PC-3 (cell line): Measurements from ENCODE around the gene ARHGAP25. TPM values are rescaled to one million over a fixed set of nuclear protein-coding genes. Genes with fewer than 3 reads are reported as not detected.

Source experiments
- ATAC-seq: fragments of 200-7000 bp; cut with Tn5 transposase; 2 replicates; pipeline ENCODE4 v1.9.1; 2020; ENCODE audit warnings: mild to moderate bottlenecking, moderate library complexity
- BruUV-seq: library from RNA; stranded (reverse); fragments of 400-500 nt; replicated peaks from 2 replicates; lab custom pipeline; 2021; lab: Mats Ljungman, UMichigan
- CTCF ChIA-PET: fragments of 300-600 bp; sonication (Branson Sonifier 250); formaldehyde crosslinking; loops from one replicate; lab custom pipeline; 2022; ENCODE audit warnings: antibody characterized with exemption; lab: Charles Lee
- POLR2A ChIA-PET: fragments of 300-600 bp; sonication (Branson Sonifier 250); formaldehyde crosslinking; loops from one replicate; lab custom pipeline; 2022; ENCODE audit warnings: antibody characterized with exemption; ENCODE audit not compliant: unreplicated experiment; lab: Charles Lee
- DNase-seq: peaks from one replicate; pipeline ENCODE4 v3.0.0-alpha.2; 2015
- H2AFZ ChIP-seq: fragments of 300-600 bp; sonication (generic); 2 replicates; pipeline ENCODE4 v1.6.0; 2016; ENCODE audit warnings: antibody characterized with exemption, low read length
- H3F3A ChIP-seq: fragments of 300-600 bp; sonication (generic); one replicate; pipeline ENCODE4 v1.6.0; 2017; ENCODE audit warnings: antibody characterized with exemption, low read length, control low read depth, mild to moderate bottlenecking; ENCODE audit not compliant: unreplicated experiment
- H3K27ac ChIP-seq: fragments of 300-600 bp; sonication (generic); 2 replicates; pipeline ENCODE4 v1.5.1; 2016; ENCODE audit warnings: mild to moderate bottlenecking, low read length
- H3K27me3 ChIP-seq: fragments of 300-600 bp; sonication (generic); 2 replicates; pipeline ENCODE4 v1.6.1; 2016; ENCODE audit warnings: low read length, mixed read lengths
- H3K36me3 ChIP-seq: fragments of 300-600 bp; sonication (generic); 2 replicates; pipeline ENCODE4 v1.6.1; 2016; ENCODE audit warnings: low read depth, mixed run types, low read length, mixed read lengths
- H3K4me1 ChIP-seq: fragments of 300-600 bp; sonication (generic); 2 replicates; pipeline ENCODE4 v1.5.1; 2016; ENCODE audit warnings: low read length; ENCODE audit not compliant: insufficient read depth
- H3K4me2 ChIP-seq: fragments of 300-600 bp; sonication (generic); 2 replicates; pipeline ENCODE4 v1.6.0; 2016; ENCODE audit warnings: low read length
- H3K4me3 ChIP-seq: fragments of 300-600 bp; sonication (generic); 2 replicates; pipeline ENCODE4 v1.5.1; 2016; ENCODE audit warnings: mild to moderate bottlenecking, low read length, mixed read lengths
- H3K79me2 ChIP-seq: fragments of 300-600 bp; sonication (generic); 2 replicates; pipeline ENCODE4 v1.6.1; 2017; ENCODE audit warnings: low read length, mixed read lengths
- H3K9ac ChIP-seq: fragments of 300-600 bp; sonication (generic); 2 replicates; pipeline ENCODE4 v1.6.0; 2016; ENCODE audit warnings: mild to moderate bottlenecking, low read length
- H3K9me2 ChIP-seq: fragments of 300-600 bp; sonication (generic); replicated peaks from 2 replicates; pipeline ENCODE4 v1.6.1; 2016; ENCODE audit warnings: mixed run types, low read length, mixed read lengths
- H3K9me3 ChIP-seq: fragments of 300-600 bp; sonication (generic); 2 replicates; pipeline ENCODE4 v1.6.1; 2016; ENCODE audit warnings: low read length, mixed read lengths
- H4K20me1 ChIP-seq: fragments of 300-600 bp; sonication (generic); 2 replicates; pipeline ENCODE4 v1.6.1; 2016; ENCODE audit warnings: low read length, mixed read lengths
- CTCF ChIP-seq: fragments of 300-600 bp; sonication (generic); conservative IDR thresholded peaks from 2 replicates; pipeline ENCODE4 v1.5.1; 2017; ENCODE audit warnings: antibody characterized with exemption, low read depth, mild to moderate bottlenecking, low read length
- EZH2 ChIP-seq: fragments of 300-600 bp; sonication (generic); IDR thresholded peaks from one replicate; pipeline ENCODE4 v1.6.1; 2017; ENCODE audit warnings: antibody characterized with exemption, mild to moderate bottlenecking, low read length; ENCODE audit not compliant: unreplicated experiment
- EZH2phosphoT487 ChIP-seq: fragments of 300-600 bp; sonication (generic); IDR thresholded peaks from 2 replicates; pipeline ENCODE4 v1.6.1; 2018; ENCODE audit warnings: mild to moderate bottlenecking, antibody characterized with exemption, low read length, borderline replicate concordance
- intact Hi-C: fragments of 100-400 bp; cut with micrococcal nuclease; formaldehyde crosslinking; loops from 2 replicates; pipeline ENCODE4 v1.9.0; 2023
- total RNA-seq: library from RNA; depleted of rRNA; stranded (reverse); fragments of >200 nt; gene quantifications from 2 replicates; pipeline ENCODE4 v1.2.3, GENCODE V29; 2014

ARHGAP25 gene
- total RNA-seq, 1 experiment from 2014 or later = not detected

DNA sequence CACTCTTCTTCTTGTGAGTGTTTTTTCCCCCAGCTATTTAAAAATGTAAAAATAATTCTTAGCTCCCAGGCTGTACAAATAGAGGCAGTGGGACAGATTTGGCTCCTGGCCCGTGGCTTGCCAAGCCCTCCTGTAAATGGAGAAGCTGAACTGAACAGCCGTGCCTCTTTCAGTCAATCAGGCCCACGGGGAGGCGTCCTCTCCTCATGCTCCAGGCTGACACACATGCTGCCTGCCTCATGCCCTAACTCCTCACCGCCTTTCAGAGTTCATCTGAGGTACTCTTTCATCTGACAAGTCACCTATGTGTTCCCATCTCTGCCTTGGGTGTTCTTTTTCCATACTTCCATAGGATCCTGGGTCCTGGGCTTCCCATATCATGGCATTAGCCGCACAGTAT is 77.6 kb downstream of the ARHGAP25 start:
- BruUV-seq = no TSS peak
- intact Hi-C loops = no loop called here

DNA sequence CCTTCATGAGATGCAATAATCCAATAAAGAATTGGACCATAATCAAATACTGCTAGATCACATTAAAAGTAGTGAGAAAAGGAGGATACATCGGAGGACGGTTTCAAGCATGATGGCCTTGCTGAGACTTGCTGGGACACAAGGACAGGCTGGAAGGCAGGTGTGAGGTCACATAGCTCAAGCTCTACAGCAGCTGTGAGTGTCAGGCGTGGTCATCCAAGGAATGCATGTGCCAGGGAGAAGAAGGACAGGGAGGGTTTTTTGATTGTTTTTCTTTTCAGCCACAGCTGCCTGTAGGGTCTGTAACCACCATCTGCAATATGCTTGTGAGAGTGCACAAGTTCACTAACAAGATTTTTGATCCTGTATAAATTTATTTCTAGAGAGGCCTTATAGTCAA is 79.0 kb downstream of the ARHGAP25 start:
- intact Hi-C loops = no loop called here
- H3K27ac ChIP-seq = no peak overlapping the region
- H4K20me1 ChIP-seq = no peaks in the 10 kb centered on the region
- CTCF ChIA-PET = no interaction called here
- H3K9me3 ChIP-seq = no peaks in the 10 kb centered on the region
- H2AFZ ChIP-seq = no peak overlapping the region
- H3K79me2 ChIP-seq = no peaks in the 10 kb centered on the region
- no peaks in the 10 kb centered on the region for H3F3A ChIP-seq
- H3K9ac ChIP-seq = no peak overlapping the region
- H3K9me2 ChIP-seq = no peaks in the 10 kb centered on the region
- TF ChIP-seq EZH2phosphoT487 (no peak), CTCF (no peak)
- DNase-seq (no peak), ATAC-seq (no peak)
- no peaks in the 10 kb centered on the region for H3K27me3 ChIP-seq
- H3K4me3 ChIP-seq = no peak overlapping the region
- no peak overlapping the region for H3K4me2 ChIP-seq
- H3K4me1 ChIP-seq = 0 out of 2 replicates have a peak, but pooled peaks cover 3% of the 10 kb centered on the region
- POLR2A ChIA-PET = no interaction called here
- BruUV-seq = no TSS peak
- no peaks in the 10 kb centered on the region for H3K36me3 ChIP-seq

More for the DNA sequence above, 77.6 kb downstream of the ARHGAP25 start:
- no peaks in the 10 kb centered on the region for H3K9me3 ChIP-seq
- H3K4me1 ChIP-seq = 0 out of 2 replicates have a peak, but pooled peaks cover 10% of the 10 kb centered on the region
- no peak overlapping the region for H3K4me2 ChIP-seq
- no peaks in the 10 kb centered on the region for H4K20me1 ChIP-seq
- no peak overlapping the region for H3K4me3 ChIP-seq
- ChIA-PET CTCF (no interaction called here), POLR2A (no interaction called here)
- TF ChIP-seq CTCF (no peak), EZH2 (no peak), EZH2phosphoT487 (no peak)
- H3K36me3 ChIP-seq = no peaks in the 10 kb centered on the region
- no peaks in the 10 kb centered on the region for H3F3A ChIP-seq
- no peak for DNase-seq
- ATAC-seq = no peak
- no peaks in the 10 kb centered on the region for H3K9me2 ChIP-seq
- H2AFZ ChIP-seq = no peak overlapping the region
- H3K9ac ChIP-seq = no peak overlapping the region
- H3K27ac ChIP-seq = no peak overlapping the region
- no peaks in the 10 kb centered on the region for H3K79me2 ChIP-seq
- H3K27me3 ChIP-seq = no peaks in the 10 kb centered on the region

GRCh38 chr2:68817306-68817705 is 82.7 kb downstream of the ARHGAP25 start:
- H3K36me3 ChIP-seq = no peaks in the 10 kb centered on the region
- POLR2A ChIA-PET = no interaction called here
- TF ChIP-seq EZH2 (no peak), EZH2phosphoT487 (no peak), CTCF (no peak)
- H3K27me3 ChIP-seq = no peaks in the 10 kb centered on the region
- no peak overlapping the region for H3K27ac ChIP-seq
- H3K4me1 ChIP-seq = no peaks in the 10 kb centered on the region
- no peaks in the 10 kb centered on the region for H3K9me2 ChIP-seq
- ATAC-seq (no peak), DNase-seq (no peak)
- CTCF ChIA-PET = no interaction called here
- H3K9ac ChIP-seq = no peak overlapping the region
- no peaks in the 10 kb centered on the region for H3F3A ChIP-seq
- H3K79me2 ChIP-seq = no peaks in the 10 kb centered on the region
- no peak overlapping the region for H3K4me3 ChIP-seq
- no peak overlapping the region for H2AFZ ChIP-seq
- BruUV-seq = no TSS peak
- H3K4me2 ChIP-seq = no peak overlapping the region
- no peaks in the 10 kb centered on the region for H4K20me1 ChIP-seq
- no peaks in the 10 kb centered on the region for H3K9me3 ChIP-seq
- intact Hi-C loops = no loop called here
